ENCODE measurements around the gene EHD1. TPM values are rescaled to one million over a fixed set of nuclear protein-coding genes. Genes with fewer than 3 reads are reported as not detected.
A peak's percentile ranks its signal among the peaks of the same experiment; 100 is the strongest.

The EHD1 gene
- 34.9 TPM for polyA plus RNA-seq (2012; ENCODE audit: insufficient read depth, insufficient read length)

- DNase-seq (ENCODE audit: low read depth, low spot score): peak; percentile 96
- H3K4me3 ChIP-seq (ENCODE audit: low read length): peak within 1 kb of the TSS; percentile 97
Measured at GRCh38 chr11:64878494-64879243, at the start of gene EHD1. Gene EHD1, minus strand, starts transcription at chr11:64878621. Its CDS starts 157 bp downstream, at chr11:64878464.

GRCh38 chr11:64926689-64927088 is 48.3 kb upstream of the EHD1 start:
- no peak for DNase-seq (ENCODE audit: low read depth, low spot score)
- H3K4me3 ChIP-seq (ENCODE audit: low read length): no peak overlapping the region

- DNase-seq (ENCODE audit: low read depth, low spot score): no peak
- no peak overlapping the region for H3K4me3 ChIP-seq (ENCODE audit: low read length)
Measured at GRCh38 chr11:64925536-64926436, 47.4 kb upstream of the EHD1 start.

GRCh38 chr11:64924910-64925284 is 46.5 kb upstream of the EHD1 start:
- no peak for DNase-seq (ENCODE audit: low read depth, low spot score)
- peak overlapping the region; percentile 44 for H3K4me3 ChIP-seq (ENCODE audit: low read length)

- peak within 1 kb of the TSS; percentile 44 for H3K4me3 ChIP-seq (ENCODE audit: low read length)
- peak; percentile 75 for DNase-seq (ENCODE audit: low read depth, low spot score)
Measured at GRCh38 chr11:64923944-64924909, 45.8 kb upstream of the EHD1 start, which contains the start of gene PPP2R5B. Gene PPP2R5B, plus strand, starts transcription at chr11:64924689. Its CDS starts 1,046 bp downstream, at chr11:64925735.

- no peak for DNase-seq (ENCODE audit: low read depth, low spot score)
- H3K4me3 ChIP-seq (ENCODE audit: low read length): no peak overlapping the region
Measured at GRCh38 chr11:64923151-64923661, 44.8 kb upstream of the EHD1 start.

- no peak for DNase-seq (ENCODE audit: low read depth, low spot score)
Measured at GRCh38 chr11:64921384-64921783, 43.0 kb upstream of the EHD1 start.

GRCh38 chr11:64920124-64920523 is 41.7 kb upstream of the EHD1 start:
- H3K4me3 ChIP-seq (ENCODE audit: low read length): no peak overlapping the region

More at GRCh38 chr11:64921384-64921783, 43.0 kb upstream of the EHD1 start:
- no peak overlapping the region for H3K4me3 ChIP-seq (ENCODE audit: low read length)

GRCh38 chr11:64919627-64920026 is 41.2 kb upstream of the EHD1 start:
- no peak overlapping the region for H3K4me3 ChIP-seq (ENCODE audit: low read length)

More at GRCh38 chr11:64920124-64920523, 41.7 kb upstream of the EHD1 start:
- no peak for DNase-seq (ENCODE audit: low read depth, low spot score)

GRCh38 chr11:64918017-64918416 is 39.6 kb upstream of the EHD1 start:
- peak; percentile 19 for DNase-seq (ENCODE audit: low read depth, low spot score)
- peak overlapping the region; percentile 62 for H3K4me3 ChIP-seq (ENCODE audit: low read length)

More at GRCh38 chr11:64919627-64920026, 41.2 kb upstream of the EHD1 start:
- no peak for DNase-seq (ENCODE audit: low read depth, low spot score)

GRCh38 chr11:64917663-64917995 is 39.2 kb upstream of the EHD1 start:
- DNase-seq (ENCODE audit: low read depth, low spot score): no peak
- H3K4me3 ChIP-seq (ENCODE audit: low read length): peak overlapping the region; percentile 62

- peak; percentile 99 for DNase-seq (ENCODE audit: low read depth, low spot score)
- peak within 1 kb of the TSS; percentile 96 for H3K4me3 ChIP-seq (ENCODE audit: low read length)
Measured at GRCh38 chr11:64916775-64917662, 38.6 kb upstream of the EHD1 start, which contains the start of gene ATG2A. Gene ATG2A, minus strand, starts transcription at chr11:64917209. Its CDS starts 74 bp downstream, at chr11:64917135.

GRCh38 chr11:64916040-64916774 is 37.8 kb upstream of the EHD1 start:
- DNase-seq (ENCODE audit: low read depth, low spot score): peak; percentile 19
- H3K4me3 ChIP-seq (ENCODE audit: low read length): peak overlapping the region; percentile 96

GRCh38 chr11:64915376-64915887 is 37.0 kb upstream of the EHD1 start:
- peak overlapping the region; percentile 96; the same call in 1 of the 2 replicates for H3K4me3 ChIP-seq (ENCODE audit: low read length)

GRCh38 chr11:64914123-64914522 is 35.7 kb upstream of the EHD1 start:
- no peak overlapping the region for H3K4me3 ChIP-seq (ENCODE audit: low read length)
- no peak for DNase-seq (ENCODE audit: low read depth, low spot score)

More at GRCh38 chr11:64915376-64915887, 37.0 kb upstream of the EHD1 start:
- no peak for DNase-seq (ENCODE audit: low read depth, low spot score)

GRCh38 chr11:64913171-64913727 is 34.8 kb upstream of the EHD1 start:
- no peak overlapping the region for H3K4me3 ChIP-seq (ENCODE audit: low read length)
- no peak for DNase-seq (ENCODE audit: low read depth, low spot score)
